Measurements from ENCODE around the gene HTR6.

Gene HTR6

DNA sequence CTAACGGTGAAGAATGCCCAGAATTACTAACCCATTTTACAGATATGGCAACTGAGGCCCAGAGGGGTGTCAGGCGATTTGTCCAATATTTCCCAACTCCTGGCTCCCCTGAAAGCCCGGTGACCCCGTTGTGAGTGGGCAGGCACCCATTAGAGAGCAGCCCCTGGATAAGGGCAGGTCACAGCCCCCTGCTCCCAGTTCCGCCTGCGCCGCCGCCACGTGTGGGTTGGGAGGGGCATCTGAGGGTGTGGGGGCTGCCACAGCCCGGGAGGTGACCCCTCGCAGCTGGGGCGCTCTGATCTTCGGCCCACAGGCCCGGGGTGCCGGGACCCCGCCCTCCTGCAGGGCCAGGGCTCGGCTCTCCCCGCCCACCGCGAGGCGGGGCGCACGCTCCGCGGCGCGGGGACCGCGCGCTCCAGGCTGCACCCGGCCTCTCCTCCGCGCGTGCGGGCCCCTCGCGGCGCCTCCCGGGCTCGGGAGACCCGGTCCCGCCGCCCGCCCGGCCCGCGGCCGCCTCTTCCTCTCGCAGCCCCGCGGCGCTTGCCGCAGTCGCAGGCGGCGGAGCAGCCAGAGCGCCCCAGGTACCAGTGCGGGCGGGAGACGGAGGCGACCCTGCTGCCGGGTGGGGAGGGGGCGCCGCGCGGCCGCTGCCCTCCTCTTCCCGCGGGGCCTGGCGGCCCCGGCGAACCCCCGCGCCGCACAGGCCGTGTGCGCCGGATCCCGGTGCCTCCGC, at the start of gene HTR6:
Gene HTR6, plus strand, starts transcription at position 423 of the 733 bp plus-strand sequence. CDS start 879 bp downstream, outside the sequence.
- H3K4me3 ChIP-seq (ENCODE audit: low read length): peak within 1 kb of the TSS; percentile 32
- peaks cover 55% of the 10 kb centered on the region for H3K27me3 ChIP-seq (ENCODE audit: control insufficient read depth, insufficient read depth, low read length)
- no peak within 1 kb of the TSS for H3K9ac ChIP-seq (ENCODE audit: low read length)
- H3K27ac ChIP-seq (ENCODE audit: low read length): no peak within 1 kb of the TSS
- no peaks in the 10 kb centered on the region for H3K36me3 ChIP-seq (ENCODE audit: control insufficient read depth, low read depth, low read length)
- H3K9me3 ChIP-seq (ENCODE audit: control insufficient read depth, low read depth, low read length): no peaks in the 10 kb centered on the region
- no peaks in the 10 kb centered on the region for H3K4me1 ChIP-seq (ENCODE audit: control insufficient read depth, low read depth, low read length)

DNA sequence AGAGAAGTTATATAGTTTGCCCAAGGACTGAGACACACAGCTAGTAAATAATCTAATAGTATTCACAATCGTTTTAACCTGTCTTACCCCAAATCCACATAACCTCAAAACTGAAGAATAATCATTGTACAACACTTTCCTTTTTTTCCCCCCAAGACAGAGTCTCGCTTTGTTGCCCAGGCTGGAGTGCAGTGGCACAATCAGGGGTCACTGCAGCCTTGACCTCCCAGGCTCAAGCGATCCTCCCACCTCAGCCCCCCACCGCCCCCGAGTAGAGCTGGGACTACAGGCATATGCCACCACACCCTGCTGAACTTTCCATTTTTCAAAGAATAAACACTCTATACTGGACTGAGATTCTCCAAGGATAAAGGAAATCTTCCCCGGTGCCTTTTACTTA, 49.2 kb upstream of the HTR6 start:
- Histone ChIP-seq H3K4me1 (ENCODE audit: control insufficient read depth, low read depth, low read length) (peaks cover 15% of the 10 kb centered on the region), H3K27me3 (ENCODE audit: control insufficient read depth, insufficient read depth, low read length) (no peaks in the 10 kb centered on the region), H3K9ac (ENCODE audit: low read length) (no peak overlapping the region), H3K27ac (ENCODE audit: low read length) (no peak overlapping the region), H3K4me3 (ENCODE audit: low read length) (no peak overlapping the region), H3K36me3 (ENCODE audit: control insufficient read depth, low read depth, low read length) (no peaks in the 10 kb centered on the region), H3K9me3 (ENCODE audit: control insufficient read depth, low read depth, low read length) (no peaks in the 10 kb centered on the region)

DNA sequence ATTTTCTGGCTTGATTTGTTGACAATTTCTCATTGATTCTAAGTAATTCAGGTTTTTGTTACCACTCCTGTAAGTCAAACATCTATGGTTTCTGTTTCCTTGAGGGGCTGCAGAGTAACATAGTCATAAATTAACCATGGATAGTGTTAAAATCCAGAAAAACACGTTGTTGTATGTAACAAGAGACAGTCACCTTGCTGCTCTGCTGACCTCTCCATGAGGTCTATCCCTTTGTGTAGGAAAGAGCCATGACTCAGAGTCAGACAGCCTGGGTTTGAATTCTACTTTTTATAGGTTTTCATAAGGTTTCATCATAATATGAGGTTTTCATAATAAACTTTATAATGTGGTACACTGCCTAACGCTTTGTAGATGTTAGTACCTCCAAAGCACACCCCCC, 48.2 kb upstream of the HTR6 start:
- H3K27ac ChIP-seq (ENCODE audit: low read length): no peak overlapping the region
- peaks cover 15% of the 10 kb centered on the region for H3K4me1 ChIP-seq (ENCODE audit: control insufficient read depth, low read depth, low read length)
- H3K9me3 ChIP-seq (ENCODE audit: control insufficient read depth, low read depth, low read length): no peaks in the 10 kb centered on the region
- H3K4me3 ChIP-seq (ENCODE audit: low read length): no peak overlapping the region
- no peaks in the 10 kb centered on the region for H3K27me3 ChIP-seq (ENCODE audit: control insufficient read depth, insufficient read depth, low read length)
- H3K9ac ChIP-seq (ENCODE audit: low read length): no peak overlapping the region
- H3K36me3 ChIP-seq (ENCODE audit: control insufficient read depth, low read depth, low read length): no peaks in the 10 kb centered on the region

DNA sequence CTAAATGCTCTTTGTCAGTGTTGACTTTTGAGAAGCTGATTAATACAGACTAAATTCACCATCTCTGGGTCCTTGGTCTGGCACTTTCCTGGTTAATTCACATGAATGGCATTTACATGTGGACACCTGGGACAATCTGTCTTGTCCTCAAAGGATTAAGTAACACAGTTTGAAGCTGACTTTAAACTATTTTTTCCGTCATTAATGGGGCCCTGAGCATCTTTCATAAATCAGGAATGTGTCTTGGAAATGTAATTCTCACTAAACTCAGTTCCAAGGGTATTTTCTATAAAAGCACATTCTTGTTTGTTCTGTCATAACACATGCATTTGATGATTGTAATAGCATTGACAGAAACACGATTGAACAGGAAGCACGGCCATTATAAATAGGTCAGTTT, 47.3 kb upstream of the HTR6 start:
- H3K36me3 ChIP-seq (ENCODE audit: control insufficient read depth, low read depth, low read length): no peaks in the 10 kb centered on the region
- no peak overlapping the region for H3K9ac ChIP-seq (ENCODE audit: low read length)
- no peaks in the 10 kb centered on the region for H3K9me3 ChIP-seq (ENCODE audit: control insufficient read depth, low read depth, low read length)

DNA sequence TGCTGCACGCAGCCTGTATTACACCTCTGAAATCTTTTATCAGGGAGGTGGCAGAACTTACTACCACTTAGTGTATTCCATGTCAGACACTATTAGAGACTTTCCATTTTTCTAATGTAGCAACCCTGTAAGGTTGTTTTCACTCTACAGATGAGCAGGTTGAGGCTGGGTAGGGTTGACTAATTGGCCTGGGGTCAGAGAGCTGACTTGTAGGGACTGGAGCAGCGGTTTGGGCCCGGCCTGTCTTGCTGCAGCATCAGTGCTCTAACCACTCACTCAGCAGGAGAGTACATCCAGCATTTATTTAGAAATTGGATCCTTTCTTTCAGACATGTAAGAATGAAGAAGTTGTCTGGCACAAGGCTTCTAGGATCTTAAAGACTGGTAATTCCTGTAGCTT, 46.2 kb upstream of the HTR6 start:
- Histone ChIP-seq H3K36me3 (ENCODE audit: control insufficient read depth, low read depth, low read length) (peaks cover 2% of the 10 kb centered on the region), H3K27ac (ENCODE audit: low read length) (no peak overlapping the region), H3K9me3 (ENCODE audit: control insufficient read depth, low read depth, low read length) (no peaks in the 10 kb centered on the region), H3K9ac (ENCODE audit: low read length) (no peak overlapping the region), H3K4me1 (ENCODE audit: control insufficient read depth, low read depth, low read length) (peaks cover 15% of the 10 kb centered on the region), H3K27me3 (ENCODE audit: control insufficient read depth, insufficient read depth, low read length) (no peaks in the 10 kb centered on the region), H3K4me3 (ENCODE audit: low read length) (no peak overlapping the region)

More for the DNA sequence above, 47.3 kb upstream of the HTR6 start:
- H3K27me3 ChIP-seq (ENCODE audit: control insufficient read depth, insufficient read depth, low read length): no peaks in the 10 kb centered on the region
- no peak overlapping the region for H3K27ac ChIP-seq (ENCODE audit: low read length)
- H3K4me1 ChIP-seq (ENCODE audit: control insufficient read depth, low read depth, low read length): peaks cover 15% of the 10 kb centered on the region
- no peak overlapping the region for H3K4me3 ChIP-seq (ENCODE audit: low read length)

DNA sequence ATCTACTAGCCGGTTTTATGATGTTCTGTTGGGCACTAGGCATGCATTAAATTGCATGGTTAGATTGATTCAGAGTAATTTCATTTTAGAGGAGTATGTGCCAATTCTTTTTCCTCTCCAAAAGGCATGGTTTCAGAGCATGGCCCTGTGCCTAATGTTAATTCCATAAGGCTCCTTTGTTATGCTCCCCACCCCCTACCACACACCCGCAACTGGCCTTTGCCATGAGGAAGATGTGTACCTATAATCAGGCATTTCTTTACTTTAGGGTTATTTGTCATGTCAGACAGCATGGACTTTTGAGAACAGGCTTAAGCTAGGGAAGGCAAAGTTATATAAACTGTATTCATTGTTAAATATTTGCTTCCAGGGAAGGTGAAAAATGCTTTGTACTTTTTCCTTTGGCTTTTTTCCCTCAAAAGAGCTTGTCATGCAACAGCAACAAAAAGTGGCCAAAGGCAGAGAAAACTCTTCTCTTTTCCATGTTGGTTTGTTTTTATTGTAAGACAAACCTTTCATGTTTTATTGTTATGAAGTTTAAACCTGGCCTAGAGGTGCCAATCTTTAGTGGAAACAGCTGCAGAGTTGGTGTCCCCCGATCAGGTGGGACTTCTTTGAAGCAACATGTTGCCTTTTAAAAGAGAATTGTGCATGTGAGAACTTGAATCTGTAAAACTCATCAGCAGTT, 44.8 kb upstream of the HTR6 start:
- Histone ChIP-seq H3K4me3 (ENCODE audit: low read length) (no peak overlapping the region), H3K27me3 (ENCODE audit: control insufficient read depth, insufficient read depth, low read length) (no peaks in the 10 kb centered on the region), H3K9ac (ENCODE audit: low read length) (no peak overlapping the region), H3K36me3 (ENCODE audit: control insufficient read depth, low read depth, low read length) (peaks cover 10% of the 10 kb centered on the region), H3K9me3 (ENCODE audit: control insufficient read depth, low read depth, low read length) (no peaks in the 10 kb centered on the region), H3K4me1 (ENCODE audit: control insufficient read depth, low read depth, low read length) (peaks cover 15% of the 10 kb centered on the region), H3K27ac (ENCODE audit: low read length) (peak overlapping the region; percentile 3)

DNA sequence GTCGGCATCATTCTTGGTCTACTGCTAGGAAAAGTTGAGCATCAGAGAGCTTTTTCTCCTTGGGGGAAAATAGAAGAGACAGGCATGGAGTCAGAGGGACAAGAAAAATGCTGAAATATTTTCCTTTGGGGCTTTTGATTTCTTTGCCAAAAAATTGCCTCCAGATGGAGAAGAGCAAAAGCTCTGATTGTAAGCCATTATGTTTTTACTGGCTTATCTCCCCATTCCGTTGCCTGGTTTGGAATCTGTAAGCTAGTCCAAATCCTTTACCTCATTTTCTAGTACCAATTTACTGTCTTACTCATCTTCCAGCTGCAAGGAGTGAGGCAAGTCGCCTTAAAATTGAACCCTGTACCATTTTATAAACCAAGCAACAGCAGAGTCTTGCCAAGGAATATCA, 43.9 kb upstream of the HTR6 start:
- Histone ChIP-seq H3K36me3 (ENCODE audit: control insufficient read depth, low read depth, low read length) (peaks cover 19% of the 10 kb centered on the region), H3K27me3 (ENCODE audit: control insufficient read depth, insufficient read depth, low read length) (no peaks in the 10 kb centered on the region), H3K4me3 (ENCODE audit: low read length) (no peak overlapping the region), H3K27ac (ENCODE audit: low read length) (no peak overlapping the region), H3K9me3 (ENCODE audit: control insufficient read depth, low read depth, low read length) (no peaks in the 10 kb centered on the region), H3K4me1 (ENCODE audit: control insufficient read depth, low read depth, low read length) (peaks cover 15% of the 10 kb centered on the region), H3K9ac (ENCODE audit: low read length) (no peak overlapping the region)

DNA sequence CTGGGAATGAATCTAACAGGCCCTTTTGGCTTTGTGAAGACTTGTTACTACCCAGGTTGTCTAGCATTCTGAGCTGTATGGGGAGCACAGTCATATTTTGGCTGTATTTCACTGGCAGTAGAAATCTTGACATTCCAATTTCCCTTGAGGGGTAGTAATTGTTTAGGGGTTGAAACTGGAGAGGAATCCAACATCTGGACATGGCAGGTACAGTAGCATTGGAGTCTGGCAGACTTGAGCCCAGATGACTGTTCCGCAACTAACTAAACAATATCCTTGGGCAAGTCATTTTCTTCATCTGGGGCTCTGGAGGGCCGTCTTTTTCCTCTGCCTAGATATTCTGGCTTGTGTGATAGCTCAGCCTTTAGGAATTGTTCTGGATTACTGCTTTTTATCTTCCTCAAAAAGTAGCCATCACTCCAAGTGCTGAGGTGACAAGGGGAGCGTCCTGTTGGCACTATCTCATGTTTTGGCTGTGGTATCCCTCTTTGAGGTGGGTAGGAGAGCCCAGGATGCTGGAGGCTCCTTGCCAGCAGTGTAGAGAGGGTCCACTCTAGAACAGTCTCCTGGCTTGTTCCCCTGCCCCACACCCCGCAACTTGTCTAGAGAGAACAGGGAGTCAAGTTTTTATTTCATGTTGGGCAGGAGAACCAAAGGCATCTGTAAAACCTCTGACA, 43.3 kb upstream of the HTR6 start:
- H3K36me3 ChIP-seq (ENCODE audit: control insufficient read depth, low read depth, low read length): peaks cover 25% of the 10 kb centered on the region
- H3K4me1 ChIP-seq (ENCODE audit: control insufficient read depth, low read depth, low read length): peaks cover 15% of the 10 kb centered on the region
- no peak overlapping the region for H3K27ac ChIP-seq (ENCODE audit: low read length)
- H3K27me3 ChIP-seq (ENCODE audit: control insufficient read depth, insufficient read depth, low read length): no peaks in the 10 kb centered on the region
- H3K4me3 ChIP-seq (ENCODE audit: low read length): no peak overlapping the region
- H3K9ac ChIP-seq (ENCODE audit: low read length): no peak overlapping the region
- no peaks in the 10 kb centered on the region for H3K9me3 ChIP-seq (ENCODE audit: control insufficient read depth, low read depth, low read length)

DNA sequence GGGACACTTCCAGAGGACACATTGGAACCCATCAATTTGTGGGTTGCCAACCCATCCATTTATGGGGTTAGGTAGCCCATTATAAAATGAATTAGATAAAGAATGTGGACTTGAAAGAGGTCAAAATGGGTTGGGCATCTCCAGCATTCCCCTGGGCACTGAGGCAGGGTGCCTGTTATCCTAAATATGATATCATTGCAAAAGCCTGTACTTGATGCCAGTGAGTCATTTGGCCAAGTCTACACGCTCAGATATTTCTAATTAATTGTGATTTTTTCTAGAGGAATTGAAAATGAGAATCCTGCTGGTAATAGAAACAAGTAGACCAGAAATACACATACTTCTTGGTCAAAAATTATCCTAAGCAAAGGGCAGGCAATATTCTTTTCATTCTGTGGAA, 42.5 kb upstream of the HTR6 start:
- no peak overlapping the region for H3K4me3 ChIP-seq (ENCODE audit: low read length)
- no peak overlapping the region for H3K9ac ChIP-seq (ENCODE audit: low read length)
- H3K36me3 ChIP-seq (ENCODE audit: control insufficient read depth, low read depth, low read length): peaks cover 33% of the 10 kb centered on the region
- peaks cover 15% of the 10 kb centered on the region for H3K4me1 ChIP-seq (ENCODE audit: control insufficient read depth, low read depth, low read length)
- no peaks in the 10 kb centered on the region for H3K27me3 ChIP-seq (ENCODE audit: control insufficient read depth, insufficient read depth, low read length)
- H3K27ac ChIP-seq (ENCODE audit: low read length): no peak overlapping the region
- H3K9me3 ChIP-seq (ENCODE audit: control insufficient read depth, low read depth, low read length): no peaks in the 10 kb centered on the region

DNA sequence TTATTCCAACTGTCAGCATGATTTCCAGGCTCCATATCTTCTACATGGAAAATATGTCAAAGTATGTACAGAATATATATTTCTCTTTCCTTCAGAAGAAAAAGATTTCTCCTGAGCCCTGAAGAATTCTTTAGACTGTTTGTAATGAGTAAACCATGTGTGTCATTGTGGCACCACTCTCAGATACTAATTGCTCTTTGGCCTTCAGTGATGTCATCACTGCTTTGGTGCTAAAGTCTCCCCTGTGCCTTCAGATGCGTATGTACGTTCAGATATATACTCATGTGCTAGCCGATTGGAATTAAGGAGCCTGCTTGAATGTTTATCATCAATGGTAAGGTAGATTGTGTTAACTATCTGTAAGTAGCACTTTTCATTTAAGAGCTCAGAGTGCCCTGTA, 41.2 kb upstream of the HTR6 start:
- Histone ChIP-seq H3K4me1 (ENCODE audit: control insufficient read depth, low read depth, low read length) (peaks cover 15% of the 10 kb centered on the region), H3K27ac (ENCODE audit: low read length) (no peak overlapping the region), H3K4me3 (ENCODE audit: low read length) (no peak overlapping the region), H3K36me3 (ENCODE audit: control insufficient read depth, low read depth, low read length) (peaks cover 36% of the 10 kb centered on the region), H3K9me3 (ENCODE audit: control insufficient read depth, low read depth, low read length) (no peaks in the 10 kb centered on the region), H3K9ac (ENCODE audit: low read length) (no peak overlapping the region), H3K27me3 (ENCODE audit: control insufficient read depth, insufficient read depth, low read length) (no peaks in the 10 kb centered on the region)

DNA sequence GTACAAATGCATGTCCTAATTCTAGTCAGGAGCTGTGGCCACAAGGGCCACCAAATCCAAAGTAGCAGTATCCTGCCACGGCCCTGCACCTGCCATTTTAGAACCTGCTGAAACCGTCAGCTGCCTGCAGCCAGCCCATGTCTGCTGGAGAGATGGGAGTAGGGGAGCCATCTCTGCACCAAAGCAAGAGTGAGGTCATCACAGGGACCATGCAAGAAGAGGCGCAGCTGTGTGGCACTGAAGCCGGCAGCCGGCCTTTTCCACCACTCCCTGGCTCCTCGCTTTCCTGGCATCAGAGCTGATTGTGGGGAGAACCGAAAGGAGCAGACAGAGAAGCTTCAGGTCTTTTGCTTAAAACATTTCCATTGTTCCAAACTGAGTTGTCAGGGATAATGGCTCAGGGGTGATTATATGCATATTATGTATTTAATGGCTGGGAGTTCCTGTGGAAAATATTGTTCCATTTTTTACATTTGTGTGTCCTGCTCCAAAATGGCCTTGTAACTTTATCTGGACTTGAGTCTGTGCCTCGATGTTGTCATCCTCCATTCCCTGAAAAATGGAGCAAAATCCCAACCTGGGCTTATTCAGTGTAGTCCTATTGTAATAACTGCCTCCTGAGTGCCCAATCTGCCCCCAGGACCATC, 39.3 kb upstream of the HTR6 start:
- Histone ChIP-seq H3K9ac (ENCODE audit: low read length) (no peak overlapping the region), H3K36me3 (ENCODE audit: control insufficient read depth, low read depth, low read length) (peaks cover 36% of the 10 kb centered on the region), H3K4me1 (ENCODE audit: control insufficient read depth, low read depth, low read length) (peaks cover 8% of the 10 kb centered on the region), H3K4me3 (ENCODE audit: low read length) (no peak overlapping the region), H3K27ac (ENCODE audit: low read length) (no peak overlapping the region), H3K27me3 (ENCODE audit: control insufficient read depth, insufficient read depth, low read length) (no peaks in the 10 kb centered on the region), H3K9me3 (ENCODE audit: control insufficient read depth, low read depth, low read length) (no peaks in the 10 kb centered on the region)
